Pancreas (tissue), 10 donors: ENCODE data around the gene C1orf105. TPM values are rescaled to one million over a fixed set of nuclear protein-coding genes. Genes with fewer than 3 reads are reported as not detected.
A peak's percentile ranks its signal among the peaks of the same experiment; 100 is the strongest.

ENCODE experiments used
- ATAC-seq, 4 donors: fragments of 200-7000 bp; cut with Tn5 transposase; one replicate each; pipeline versions ENCODE4 v1.8.0 to v1.9.1; 2020; ENCODE audit warnings: mild to moderate bottlenecking in 4 of 4, moderate library complexity in 4 of 4
- DNase-seq, 6 donors: peaks; one replicate each; pipeline ENCODE4 v3.0.0-alpha.2; 2020
- FAIRE-seq: peaks from 2 replicates; lab custom pipeline; 2012; peaks lifted over from hg19 to GRCh38; lab: Jason Lieb, UNC
- H3K27ac ChIP-seq, 4 donors: fragments of 200-600 bp; sonication (generic); 1 replicate in 3 of 4; 2 replicates in 1 of 4; pipeline versions ENCODE4 v1.5.0 to v1.8.0; 2020
- H3K27me3 ChIP-seq, 4 donors: fragments of 200-600 bp; one replicate each; pipeline ENCODE4 v1.8.0; 2021
- H3K36me3 ChIP-seq, 3 donors: fragments of 200-600 bp; sonication (generic) in 1 of 3; one replicate each; pipeline versions ENCODE4 v1.5.0 to v1.8.0; 2020 to 2021
- H3K4me1 ChIP-seq, 3 donors: fragments of 200-600 bp; one replicate each; pipeline ENCODE4 v1.8.0; 2021
- H3K4me3 ChIP-seq, 4 donors: fragments of 200-600 bp; sonication (generic) in 2 of 4; one replicate each; pipeline versions ENCODE4 v1.5.0 to v1.8.0; 2020 to 2021
- H3K9me3 ChIP-seq, 4 donors: fragments of 200-600 bp; one replicate each; pipeline ENCODE4 v1.8.0; 2021
- WGBS, 2 donors: extraction: QIAGEN DNeasy Blood & Tissue Kit; methylation state at CpG; one replicate each; pipeline ENCODE4 v1.1.7; 2013; 5-methylcytosine and 5-hydroxymethylcytosine counted together
- intact Hi-C, 3 donors: fragments of 100-400 bp; cut with DNase I; formaldehyde crosslinking; loops; one replicate each; pipeline versions ENCODE4 v1.11.1 to v1.14.2; 2022
- polyA plus RNA-seq, 2 donors: library from polyadenylated mRNA; stranded (reverse); fragments of 200-250 nt; gene quantifications; one replicate each; pipeline ENCODE4 v1.2.3, GENCODE V29; 2013
- total RNA-seq, 6 donors: library from RNA; stranded (reverse); fragmentation: NEBNext Ultra II Directional in 4 of 6; extraction: Animal tissue kit (Norgen Biotek cat#: 25700) in 4 of 6; gene quantifications; one replicate each; pipeline versions ENCODE4 v1.2.1 to v1.2.4, GENCODE V29; 2021 to 2023
- TF ChIP-seq, protein P1 (sequence below), 4 donors: fragments of 200-600 bp; sonication (generic) in 3 of 4; IDR thresholded peaks; one replicate each; pipeline versions ENCODE4 v1.5.0 to v1.8.0; 2021; ENCODE audit warnings: antibody characterized with exemption in 4 of 4
- donor health status: healthy with polysubstance abuse.
- donor health status: DM: no; HTN: no; CAD: no; lungs with moderate emphysema.
- donor health status: DM: no; HTN: no; CAD: no.
- donor health status: control.
- donor health status: control.
- donor health status: Bipolar disorder and iron deficiency.
- donor health status: DM: yes; HTN: yes; CAD: no.
- donor health status: DM: no; HTN: no; CAD: no.
- donor health status: DM: no; HTN: no; CAD: no.
- donor health status: DM: yes; HTN: yes; CAD: no.

The C1orf105 gene
- total and polyA plus RNA-seq, 8 donors = not detected

DNA sequence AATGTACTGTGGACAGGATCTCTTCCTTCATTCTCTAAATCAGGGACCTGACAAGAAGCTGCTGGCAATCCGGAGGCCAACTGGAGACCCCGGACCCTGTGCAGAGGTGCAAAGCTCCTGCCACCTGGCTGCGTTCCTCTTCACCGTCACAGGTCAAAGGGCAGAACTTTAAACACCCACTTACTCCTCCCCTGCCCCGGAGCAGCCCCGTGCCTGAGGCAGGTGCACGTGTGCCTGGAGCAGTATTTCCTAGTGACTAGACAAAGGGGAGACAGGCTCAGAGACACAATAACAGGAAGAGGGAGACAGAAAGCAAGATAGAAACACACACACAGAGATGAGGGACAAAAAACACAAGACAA, 30.0 kb downstream of the C1orf105 start:
- DNase-seq (peak in 5 of 6 donors; percentile 38 to 66 (median 56)), FAIRE-seq (no peak), ATAC-seq (peak; percentile 16 to 45 (median 33))
- 14 to 19% methylated on average over 7 of the region's 7 CpGs for WGBS, 2 donors
- no peaks in the 10 kb centered on the region for H3K27me3 ChIP-seq
- H3K4me3 ChIP-seq = no peak overlapping the region
- intact Hi-C loops = loop anchor here in 1 of 3 donors (5.0 kb wide), 1 partner anchor 267 kb away; no protein-coding TSS in a partner anchor
- peaks cover 20 to 52% (median 21%) of the 10 kb centered on the region in 3 donors for H3K4me1 ChIP-seq
- H3K9me3 ChIP-seq = no peaks in the 10 kb centered on the region
- peak overlapping the region; percentile 12 to 76 (median 64) for H3K27ac ChIP-seq
- no peaks in the 10 kb centered on the region for H3K36me3 ChIP-seq
- TF ChIP-seq, protein P1, sequence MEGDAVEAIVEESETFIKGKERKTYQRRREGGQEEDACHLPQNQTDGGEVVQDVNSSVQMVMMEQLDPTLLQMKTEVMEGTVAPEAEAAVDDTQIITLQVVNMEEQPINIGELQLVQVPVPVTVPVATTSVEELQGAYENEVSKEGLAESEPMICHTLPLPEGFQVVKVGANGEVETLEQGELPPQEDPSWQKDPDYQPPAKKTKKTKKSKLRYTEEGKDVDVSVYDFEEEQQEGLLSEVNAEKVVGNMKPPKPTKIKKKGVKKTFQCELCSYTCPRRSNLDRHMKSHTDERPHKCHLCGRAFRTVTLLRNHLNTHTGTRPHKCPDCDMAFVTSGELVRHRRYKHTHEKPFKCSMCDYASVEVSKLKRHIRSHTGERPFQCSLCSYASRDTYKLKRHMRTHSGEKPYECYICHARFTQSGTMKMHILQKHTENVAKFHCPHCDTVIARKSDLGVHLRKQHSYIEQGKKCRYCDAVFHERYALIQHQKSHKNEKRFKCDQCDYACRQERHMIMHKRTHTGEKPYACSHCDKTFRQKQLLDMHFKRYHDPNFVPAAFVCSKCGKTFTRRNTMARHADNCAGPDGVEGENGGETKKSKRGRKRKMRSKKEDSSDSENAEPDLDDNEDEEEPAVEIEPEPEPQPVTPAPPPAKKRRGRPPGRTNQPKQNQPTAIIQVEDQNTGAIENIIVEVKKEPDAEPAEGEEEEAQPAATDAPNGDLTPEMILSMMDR (IDR thresholded peaks at IDR 0.05) = no peak

DNA sequence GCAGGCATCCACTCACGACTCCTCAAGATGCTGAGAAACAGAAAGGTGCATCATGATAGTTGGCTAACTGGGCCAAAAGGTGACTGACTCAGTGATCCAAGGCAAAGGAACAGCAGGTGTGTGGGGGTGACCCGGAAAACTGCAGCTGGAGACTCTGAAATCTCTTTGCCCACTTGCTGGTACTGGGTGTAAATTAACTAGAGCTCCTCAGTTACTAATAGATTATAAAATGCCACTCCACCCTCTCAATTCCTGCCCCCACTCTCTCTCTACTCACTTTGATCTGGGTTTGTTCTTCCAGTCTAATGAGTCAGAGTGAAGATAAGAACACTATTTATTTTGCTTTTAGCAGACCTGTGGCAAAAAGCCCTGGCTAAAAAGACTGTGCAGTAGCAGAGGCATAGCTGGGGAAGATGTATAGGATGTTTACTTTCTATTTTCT, 30.5 kb downstream of the C1orf105 start:
- Histone ChIP-seq H3K9me3 (no peaks in the 10 kb centered on the region), H3K27me3 (no peaks in the 10 kb centered on the region), H3K4me3 (no peak overlapping the region), H3K4me1 (peaks cover 20 to 52% (median 21%) of the 10 kb centered on the region in 3 donors), H3K27ac (peak overlapping the region; percentile 12 to 76 (median 64)), H3K36me3 (no peaks in the 10 kb centered on the region)
- ATAC-seq = peak; percentile 83 to 86 (median 84)
- peak in 3 of 6 donors; percentile 54 to 76 (median 66) for DNase-seq
- intact Hi-C loops = loop anchor here in 1 of 3 donors (5.0 kb wide), 1 partner anchor 266 kb away; no protein-coding TSS in a partner anchor
- TF ChIP-seq, protein P1 (IDR thresholded peaks at IDR 0.05) = no peak
- no peak for FAIRE-seq
- 8 to 17% methylated on average over 2 of the region's 2 CpGs for WGBS, 2 donors

DNA sequence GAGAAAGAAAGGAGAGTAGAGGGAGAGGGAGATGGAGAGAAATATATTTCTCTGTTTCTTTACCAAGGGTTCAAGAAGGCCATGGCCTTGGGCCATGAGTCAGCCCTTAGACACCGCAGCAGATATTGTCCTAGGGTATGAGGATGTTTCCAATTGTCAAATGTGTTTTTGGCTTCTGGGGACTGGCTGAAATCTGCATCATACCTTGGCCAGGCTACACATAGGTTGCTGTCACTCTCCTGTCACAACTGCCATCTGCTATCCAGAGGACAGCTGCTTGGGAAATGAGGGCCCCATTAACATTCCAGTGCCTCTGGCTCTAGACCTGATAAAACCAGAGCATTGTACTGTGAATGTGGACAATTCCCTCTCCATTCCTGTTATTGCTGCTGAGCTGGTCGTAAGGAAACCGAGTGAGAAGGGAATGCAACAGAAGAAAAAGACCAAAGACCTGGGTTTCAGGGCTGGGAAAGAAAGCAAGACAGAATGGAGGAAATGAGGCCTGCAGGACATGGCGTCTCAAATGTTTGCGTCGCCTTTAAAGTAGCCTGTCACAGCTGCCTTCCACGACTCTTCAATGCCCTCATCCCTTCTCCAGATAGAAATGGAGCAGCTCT, 32.2 kb downstream of the C1orf105 start:
- FAIRE-seq (no peak), DNase-seq (no peak), ATAC-seq (no peak)
- Histone ChIP-seq H3K36me3 (no peaks in the 10 kb centered on the region), H3K9me3 (no peaks in the 10 kb centered on the region), H3K4me3 (no peak overlapping the region), H3K27me3 (no peaks in the 10 kb centered on the region), H3K27ac (peak overlapping the region in 2 of 4 donors; percentile 43 to 44), H3K4me1 (peaks cover 20 to 60% (median 21%) of the 10 kb centered on the region in 3 donors)
- intact Hi-C loops = loop anchor here in 1 of 3 donors (5.0 kb wide), 1 partner anchor 265 kb away; no protein-coding TSS in a partner anchor
- 60 to 69% methylated on average over 7 of the region's 7 CpGs for WGBS, 2 donors
- TF ChIP-seq, protein P1 (IDR thresholded peaks at IDR 0.05) = no peak

DNA sequence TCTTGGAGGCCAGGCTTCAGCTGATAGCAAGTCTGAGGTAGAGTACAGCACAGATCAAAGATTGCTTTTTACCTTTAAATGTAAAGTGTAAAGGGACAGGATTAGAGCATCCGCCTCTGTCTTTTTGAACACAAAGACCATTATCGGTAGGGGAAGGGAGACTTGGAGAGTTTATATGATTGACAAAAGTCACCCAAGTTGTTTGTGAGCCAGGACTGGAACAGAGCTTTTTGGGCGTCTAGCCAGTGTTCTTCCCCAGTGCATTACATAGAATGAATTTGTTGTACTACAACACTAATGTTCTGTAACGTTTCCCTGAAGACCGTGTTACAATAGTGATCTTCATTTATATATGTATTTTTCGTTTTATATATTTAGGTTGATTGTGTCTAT, 32.7 kb downstream of the C1orf105 start:
- FAIRE-seq (no peak), ATAC-seq (no peak), DNase-seq (no peak)
- no peaks in the 10 kb centered on the region for H3K36me3 ChIP-seq
- peaks cover 21 to 60% (median 23%) of the 10 kb centered on the region in 3 donors for H3K4me1 ChIP-seq
- no peaks in the 10 kb centered on the region for H3K27me3 ChIP-seq
- TF ChIP-seq, protein P1 (IDR thresholded peaks at IDR 0.05) = no peak
- peak overlapping the region in 2 of 4 donors; percentile 43 to 44 for H3K27ac ChIP-seq
- H3K4me3 ChIP-seq = no peak overlapping the region
- intact Hi-C loops = loop anchor here in 1 of 3 donors (5.0 kb wide), 1 partner anchor 264 kb away; no protein-coding TSS in a partner anchor
- H3K9me3 ChIP-seq = no peaks in the 10 kb centered on the region
- 47 to 51% methylated on average over 6 of the region's 6 CpGs for WGBS, 2 donors

DNA sequence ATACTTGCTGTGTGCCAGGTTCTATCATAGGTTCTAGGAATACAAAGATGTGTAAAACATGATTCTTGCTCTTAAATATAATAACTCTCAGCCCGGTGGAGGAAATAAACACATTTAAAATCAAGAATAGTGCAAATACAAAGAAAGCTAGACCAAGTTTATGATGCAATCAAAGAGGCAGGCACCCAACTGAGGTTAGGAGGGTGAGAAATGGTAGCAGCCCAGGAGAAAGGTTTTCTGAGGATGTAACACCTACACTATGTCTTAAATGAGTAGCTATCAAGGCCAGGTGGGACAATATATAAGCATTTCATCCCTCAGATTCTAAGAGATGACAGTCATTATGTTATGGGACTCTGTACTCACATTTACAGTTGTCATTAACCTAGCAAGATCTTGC, 33.1 kb downstream of the C1orf105 start:
- no peaks in the 10 kb centered on the region for H3K27me3 ChIP-seq
- H3K4me1 ChIP-seq = peaks cover 21 to 64% (median 26%) of the 10 kb centered on the region in 3 donors
- ATAC-seq = no peak
- FAIRE-seq = no peak
- TF ChIP-seq, protein P1 (IDR thresholded peaks at IDR 0.05) = no peak
- no peak for DNase-seq
- no peaks in the 10 kb centered on the region for H3K36me3 ChIP-seq
- no peak overlapping the region for H3K4me3 ChIP-seq
- no peaks in the 10 kb centered on the region for H3K9me3 ChIP-seq
- intact Hi-C loops = loop anchor here in 1 of 3 donors (5.0 kb wide), 1 partner anchor 264 kb away; no protein-coding TSS in a partner anchor
- WGBS, 2 donors = 33 to 43% methylated on average over 1 of the region's 1 CpG
- H3K27ac ChIP-seq = peak overlapping the region in 2 of 4 donors; percentile 43 to 44
